A172 (cell line): Measurements from ENCODE around the gene RNF8. TPM values are rescaled to one million over a fixed set of nuclear protein-coding genes. Genes with fewer than 3 reads are reported as not detected.
"Not testable (repeated sequence)": the region's sequence is repeated elsewhere in the genome, so short reads cannot be mapped to it uniquely, and the experiment has no call there.

Experiments used
- DNase-seq: peaks from one replicate; pipeline ENCODE4 v3.0.0-alpha.2; 2015; ENCODE audit warnings: low spot score
- total RNA-seq: library from RNA; depleted of rRNA; stranded (reverse); fragments of >200 nt; shearing (Covaris generic); gene quantifications from 2 replicates; pipeline ENCODE4 v1.2.3, GENCODE V29; 2014; rRNA removed

Gene RNF8
- 35.7 and 40.2 TPM in 2 replicates for total RNA-seq

DNA sequence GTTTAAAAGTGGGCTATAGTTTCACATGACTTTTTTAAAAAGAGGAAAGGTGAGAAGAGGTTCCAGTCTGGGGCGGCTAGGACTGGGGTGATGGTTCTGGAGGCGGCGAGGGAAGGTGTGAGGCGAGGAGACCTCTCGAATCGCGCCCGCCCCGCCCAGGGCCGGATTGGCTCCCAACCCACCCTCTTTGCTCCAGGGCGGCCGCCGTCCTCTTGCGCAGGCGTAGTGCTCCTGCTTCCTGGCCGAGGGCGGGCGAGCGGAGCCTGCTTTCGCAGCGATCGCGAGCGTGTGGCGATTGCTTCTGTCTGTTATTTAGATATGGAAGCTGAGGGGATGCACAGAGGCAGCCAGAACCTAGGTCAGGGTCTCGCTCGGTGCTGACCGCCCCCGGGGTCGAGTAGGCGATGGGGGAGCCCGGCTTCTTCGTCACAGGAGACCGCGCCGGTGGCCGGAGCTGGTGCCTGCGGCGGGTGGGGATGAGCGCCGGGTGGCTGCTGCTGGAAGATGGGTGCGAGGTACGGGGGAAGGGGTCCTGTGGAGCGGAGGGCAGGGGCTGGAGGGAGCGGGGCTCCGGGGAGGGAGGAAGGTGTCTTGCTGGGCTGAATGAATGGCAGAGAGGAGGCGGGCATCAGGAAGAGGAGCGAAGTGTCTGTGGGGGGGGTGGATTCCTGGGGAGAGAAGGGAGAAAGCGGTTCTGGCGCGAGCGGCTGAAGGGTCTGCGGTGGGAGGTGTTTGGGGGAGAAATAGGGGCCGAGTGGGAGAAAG lies at the start of gene RNF8:
TSS of gene RNF8 (plus strand) at position 223 of the 765 bp plus-strand sequence. CDS start at position 405, 182 bp downstream.
- peak; percentile 69 for DNase-seq

DNA sequence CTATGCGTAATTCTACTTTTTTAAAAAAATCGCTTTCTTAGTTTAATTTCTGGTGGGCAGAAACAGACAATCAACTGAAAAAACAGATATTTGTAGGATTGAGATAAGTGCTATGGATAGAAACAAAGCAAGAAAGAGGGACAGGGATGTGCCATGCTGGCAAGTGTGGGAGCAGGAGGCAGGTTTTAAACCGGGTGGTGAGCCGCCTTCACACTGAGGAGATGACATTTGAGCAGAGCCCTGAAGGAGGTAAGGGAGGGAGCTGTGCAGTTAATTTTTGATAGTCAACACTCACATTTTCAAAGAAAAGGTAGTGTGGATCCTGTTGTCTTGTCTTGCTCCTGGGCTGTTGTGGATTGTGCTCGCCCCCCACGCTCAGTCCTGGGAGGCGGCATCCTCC lies 49.0 kb upstream of the RNF8 start:
- DNase-seq: no peak

- DNase-seq: no peak
Measured at GRCh38 chr6:37305841-37306425, 47.9 kb upstream of the RNF8 start.

- no peak for DNase-seq
Measured at GRCh38 chr6:37306624-37307222, 47.1 kb upstream of the RNF8 start.

GRCh38 chr6:37307484-37307883 lies 46.3 kb upstream of the RNF8 start:
- not testable (repeated sequence) for DNase-seq

- no peak for DNase-seq
Measured at GRCh38 chr6:37308069-37308815, 45.5 kb upstream of the RNF8 start.

- no peak for DNase-seq
Measured at GRCh38 chr6:37309046-37309445, 44.7 kb upstream of the RNF8 start.

DNA sequence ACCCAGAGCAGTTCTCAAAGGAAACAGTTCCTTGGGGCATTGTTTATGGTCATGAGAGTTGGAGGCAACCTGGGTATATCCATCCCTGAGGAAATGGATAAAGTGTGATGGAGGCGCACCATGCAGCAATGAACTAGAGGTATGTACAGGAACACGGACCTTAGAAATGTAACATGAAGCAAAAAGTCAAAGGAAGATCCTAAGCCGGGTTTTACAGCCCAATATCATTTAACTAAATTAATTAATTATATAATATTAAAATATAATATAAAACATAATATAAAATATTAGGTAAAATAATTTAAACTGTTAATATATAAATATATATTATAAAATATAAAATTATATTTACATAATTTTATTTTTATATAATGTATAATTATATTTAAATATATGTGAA lies 44.1 kb upstream of the RNF8 start:
- no peak for DNase-seq

DNA sequence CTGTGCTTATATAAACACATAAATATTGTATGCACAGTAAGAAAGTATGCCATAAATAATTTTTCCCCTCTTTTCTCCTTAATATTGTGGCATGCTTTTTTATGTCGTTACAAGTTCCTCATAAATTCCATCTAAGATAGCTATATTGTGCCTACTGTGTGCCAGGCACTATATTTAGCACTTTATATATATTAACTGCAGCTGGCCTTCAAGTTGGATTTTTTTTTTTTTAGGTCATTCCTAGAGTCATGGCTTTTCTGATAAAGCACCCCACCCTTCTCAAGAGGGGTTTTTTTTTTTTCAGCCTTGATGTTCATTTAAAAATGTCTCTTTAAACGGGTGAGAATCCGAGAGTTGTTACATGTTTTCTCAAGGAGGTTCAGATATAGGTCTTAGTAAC lies 42.8 kb upstream of the RNF8 start:
- DNase-seq: no peak

DNA sequence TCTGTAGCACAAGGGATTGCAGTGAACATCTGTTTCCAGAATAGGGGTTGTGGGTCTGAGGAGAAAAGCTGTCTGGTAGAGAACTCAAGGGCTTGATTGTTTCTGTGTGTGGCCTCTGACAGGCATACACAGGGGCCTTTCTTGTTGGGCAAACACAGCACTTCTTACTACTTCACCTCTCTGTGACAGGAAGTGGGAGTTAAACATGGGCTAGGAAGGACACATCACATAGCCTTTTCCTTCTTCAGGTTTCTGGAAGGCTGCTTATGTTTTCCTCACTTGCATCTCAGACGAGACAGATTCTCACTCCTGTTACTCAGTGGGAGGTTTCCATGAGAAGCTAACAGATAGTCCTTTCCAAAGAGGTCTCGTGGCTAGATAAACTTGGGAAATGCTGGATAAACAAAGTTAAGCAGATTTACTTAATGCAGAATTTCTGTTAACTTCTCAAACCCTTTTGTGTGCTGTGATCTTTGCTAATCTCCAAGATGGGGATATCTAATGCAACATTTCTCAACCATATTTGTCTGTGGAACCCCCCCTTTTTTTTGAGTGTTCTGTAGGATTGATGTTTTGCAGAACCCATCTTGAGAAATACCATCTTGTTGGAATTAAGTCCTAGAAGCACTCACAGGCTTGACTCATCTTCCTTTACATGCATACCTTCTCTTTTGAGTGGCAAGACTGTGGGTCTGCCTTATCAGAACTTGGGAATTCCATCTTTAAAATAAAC lies 41.9 kb upstream of the RNF8 start:
- no peak for DNase-seq

GRCh38 chr6:37313723-37314486 lies 39.9 kb upstream of the RNF8 start:
- no peak for DNase-seq

- DNase-seq: peak; percentile 22
Measured at GRCh38 chr6:37314487-37315156, 39.2 kb upstream of the RNF8 start.

GRCh38 chr6:37315157-37315515 lies 38.6 kb upstream of the RNF8 start:
- no peak for DNase-seq

DNA sequence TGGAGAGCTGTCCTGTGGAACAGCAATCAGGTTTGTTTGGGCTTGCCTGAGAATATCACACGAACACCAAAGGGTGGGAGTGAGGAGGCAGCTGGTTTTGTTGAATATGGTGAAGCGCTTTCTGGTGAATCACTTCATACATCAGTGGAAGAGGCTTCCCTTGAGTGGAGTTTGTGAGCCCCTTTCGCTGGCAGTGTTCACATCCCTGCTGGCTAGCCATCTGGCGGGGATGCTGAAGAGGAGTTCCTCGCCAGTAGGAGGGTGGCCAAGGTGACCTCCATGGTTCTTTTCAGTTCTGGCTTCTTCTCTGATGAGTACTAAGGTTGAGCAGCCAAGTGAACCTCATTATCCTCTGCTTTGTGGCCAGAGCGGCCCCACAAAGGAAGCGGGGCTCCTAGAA lies 37.7 kb upstream of the RNF8 start:
- no peak for DNase-seq

DNA sequence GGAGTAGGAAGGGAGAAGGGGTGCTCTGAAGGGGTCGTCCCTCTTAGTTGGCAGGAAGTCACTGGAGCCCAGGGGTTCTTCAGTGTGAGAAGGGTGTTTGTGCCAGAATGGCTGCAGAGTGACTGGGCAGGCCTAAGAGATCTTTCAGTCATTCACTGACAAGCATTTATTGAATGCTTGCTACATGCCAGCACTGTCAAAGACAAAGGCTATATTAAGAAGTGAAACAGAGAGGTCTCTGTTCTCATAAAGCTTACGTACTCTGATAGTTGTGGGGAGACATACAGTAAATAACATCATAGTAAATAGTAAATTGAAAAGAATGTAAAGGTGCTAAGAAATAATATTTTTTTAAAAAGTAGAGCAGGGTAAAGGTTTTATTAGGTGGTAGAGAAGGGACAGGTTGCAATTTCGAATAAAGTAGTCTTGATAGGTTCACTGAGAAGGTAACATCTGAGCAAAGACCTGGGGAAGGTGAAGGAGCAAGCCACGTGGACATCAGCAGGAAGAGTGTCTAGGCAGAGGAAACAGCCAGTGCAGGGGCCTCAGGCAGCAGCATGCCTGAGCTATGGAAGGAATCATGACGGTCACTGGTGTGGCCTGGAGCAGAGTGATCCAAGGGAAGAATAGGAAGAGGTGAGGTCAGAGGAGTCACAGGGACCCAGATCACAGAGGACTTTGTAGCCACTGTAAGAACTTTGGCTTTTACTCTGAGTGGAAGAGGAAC lies 36.3 kb upstream of the RNF8 start:
- no peak for DNase-seq

DNA sequence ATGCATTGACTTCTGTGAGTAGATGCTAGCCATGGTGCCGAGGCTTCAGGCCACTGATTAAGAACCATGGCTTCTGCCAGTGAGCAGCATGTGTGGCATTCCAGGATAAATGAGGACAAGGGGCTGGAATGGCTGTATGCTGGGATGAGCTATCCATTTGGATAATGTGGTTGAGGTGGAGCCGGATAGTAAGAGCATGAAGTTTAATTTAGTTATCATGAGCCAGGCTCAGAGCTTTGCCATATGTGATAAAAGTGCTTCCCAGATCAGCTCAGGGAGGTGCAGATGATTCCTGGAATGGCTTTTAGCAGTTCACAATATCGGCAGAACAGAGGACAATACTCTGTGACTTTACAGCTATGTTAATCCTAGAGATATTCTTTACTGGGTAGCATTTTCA lies 34.6 kb upstream of the RNF8 start:
- DNase-seq: no peak

DNA sequence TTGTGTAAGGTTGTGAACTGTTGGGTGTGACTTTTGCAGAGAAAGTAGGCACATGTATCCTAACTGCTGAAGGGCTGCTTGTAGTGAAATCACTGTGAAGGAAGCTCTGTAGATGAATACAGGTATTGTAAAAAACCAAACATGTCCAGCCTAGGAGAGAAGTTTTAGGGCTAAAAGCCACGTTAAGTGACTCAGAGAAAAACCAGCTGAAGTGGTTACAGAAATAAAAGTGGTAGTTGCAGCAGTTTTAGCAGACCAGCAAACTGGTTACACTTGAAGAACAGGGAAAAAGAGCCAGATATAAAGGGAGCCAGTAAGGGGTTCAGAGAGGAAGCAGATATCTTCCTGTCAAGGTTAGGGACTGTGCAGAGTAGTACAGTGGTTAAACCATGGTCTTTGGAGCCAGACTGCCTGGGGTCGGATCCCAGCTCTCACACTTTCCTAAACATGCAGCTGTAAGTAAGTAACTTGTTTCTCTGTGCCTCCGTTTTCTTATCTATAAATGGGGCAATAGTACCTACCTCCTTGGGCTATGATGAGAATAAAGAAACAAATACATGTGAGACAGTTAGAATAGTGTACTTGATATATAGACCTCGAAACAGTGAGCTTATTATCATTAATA lies 33.8 kb upstream of the RNF8 start:
- DNase-seq: no peak

DNA sequence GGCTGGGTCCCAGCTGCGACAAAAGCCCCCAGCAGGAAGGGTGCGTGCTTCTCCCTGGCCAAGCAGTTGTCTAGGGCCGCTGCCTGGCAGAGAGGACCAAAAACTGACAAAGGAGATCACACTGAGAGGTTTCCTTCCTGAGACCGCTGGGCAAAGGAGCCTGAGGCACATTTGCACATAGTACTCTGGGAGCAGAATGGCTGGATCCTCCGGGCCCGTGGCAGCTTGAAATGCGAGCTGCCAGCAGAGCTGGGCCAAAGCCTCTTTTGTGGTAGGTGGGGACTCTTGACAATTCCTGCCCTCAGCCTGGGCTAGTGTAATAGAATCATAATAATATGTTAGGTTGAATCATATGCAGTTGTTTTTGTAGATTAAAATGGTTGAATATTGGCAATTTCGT lies 33.1 kb upstream of the RNF8 start:
- no peak for DNase-seq

GRCh38 chr6:37321101-37321500 lies 32.7 kb upstream of the RNF8 start:
- no peak for DNase-seq
